ENCODE data around the gene CLCA4.

Gene CLCA4

GRCh38 chr1:86618358-86618757, 71.5 kb downstream of the CLCA4 start:
- no peak for DNase-seq

GRCh38 chr1:86619313-86619712, 72.4 kb downstream of the CLCA4 start:
- no peak for DNase-seq

- DNase-seq = no peak
These were observed 74.4 kb downstream of the CLCA4 start for GRCh38 chr1:86621286-86621685.

All from GOT3 (cell line).